GM10266 (cell line): ENCODE data around the gene SEC14L2.
"Not testable (repeated sequence)": the region's sequence is repeated elsewhere in the genome, so short reads cannot be mapped to it uniquely, and the experiment has no call there.

Experiments
- DNase-seq: peaks from one replicate; pipeline ENCODE4 v3.0.0; 2012; ENCODE audit errors: extremely low spot score
- TF ChIP-seq, protein P1 (sequence below): IDR thresholded peaks from 2 replicates; pipeline ENCODE4 v1.5.1; 2012; ENCODE audit warnings: mild to moderate bottlenecking, low read depth; ENCODE audit not compliant: control insufficient read depth, insufficient read depth; ENCODE audit errors: missing control alignments

The SEC14L2 gene

DNA sequence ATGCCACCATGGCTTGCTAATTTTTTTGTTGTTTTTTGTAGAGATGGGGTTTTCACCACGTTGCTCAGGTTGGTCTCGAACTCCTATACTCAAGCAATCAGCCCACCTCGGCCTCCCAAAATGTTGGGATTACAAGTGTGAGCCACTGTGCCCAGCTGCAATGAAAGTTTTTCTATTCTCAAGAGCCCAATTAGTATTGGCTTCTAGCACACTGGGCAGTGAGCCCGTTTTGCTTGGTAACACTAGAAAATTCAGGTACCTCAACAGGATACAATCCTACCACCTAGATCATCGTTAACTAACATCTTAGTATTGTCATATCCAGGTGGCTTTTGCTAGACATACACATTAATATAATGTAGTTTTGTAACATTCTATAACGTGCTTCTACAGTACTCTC, 56.0 kb downstream of the SEC14L2 start:
- DNase-seq = no peak
- TF ChIP-seq, protein P1, sequence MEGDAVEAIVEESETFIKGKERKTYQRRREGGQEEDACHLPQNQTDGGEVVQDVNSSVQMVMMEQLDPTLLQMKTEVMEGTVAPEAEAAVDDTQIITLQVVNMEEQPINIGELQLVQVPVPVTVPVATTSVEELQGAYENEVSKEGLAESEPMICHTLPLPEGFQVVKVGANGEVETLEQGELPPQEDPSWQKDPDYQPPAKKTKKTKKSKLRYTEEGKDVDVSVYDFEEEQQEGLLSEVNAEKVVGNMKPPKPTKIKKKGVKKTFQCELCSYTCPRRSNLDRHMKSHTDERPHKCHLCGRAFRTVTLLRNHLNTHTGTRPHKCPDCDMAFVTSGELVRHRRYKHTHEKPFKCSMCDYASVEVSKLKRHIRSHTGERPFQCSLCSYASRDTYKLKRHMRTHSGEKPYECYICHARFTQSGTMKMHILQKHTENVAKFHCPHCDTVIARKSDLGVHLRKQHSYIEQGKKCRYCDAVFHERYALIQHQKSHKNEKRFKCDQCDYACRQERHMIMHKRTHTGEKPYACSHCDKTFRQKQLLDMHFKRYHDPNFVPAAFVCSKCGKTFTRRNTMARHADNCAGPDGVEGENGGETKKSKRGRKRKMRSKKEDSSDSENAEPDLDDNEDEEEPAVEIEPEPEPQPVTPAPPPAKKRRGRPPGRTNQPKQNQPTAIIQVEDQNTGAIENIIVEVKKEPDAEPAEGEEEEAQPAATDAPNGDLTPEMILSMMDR = no peak

DNA sequence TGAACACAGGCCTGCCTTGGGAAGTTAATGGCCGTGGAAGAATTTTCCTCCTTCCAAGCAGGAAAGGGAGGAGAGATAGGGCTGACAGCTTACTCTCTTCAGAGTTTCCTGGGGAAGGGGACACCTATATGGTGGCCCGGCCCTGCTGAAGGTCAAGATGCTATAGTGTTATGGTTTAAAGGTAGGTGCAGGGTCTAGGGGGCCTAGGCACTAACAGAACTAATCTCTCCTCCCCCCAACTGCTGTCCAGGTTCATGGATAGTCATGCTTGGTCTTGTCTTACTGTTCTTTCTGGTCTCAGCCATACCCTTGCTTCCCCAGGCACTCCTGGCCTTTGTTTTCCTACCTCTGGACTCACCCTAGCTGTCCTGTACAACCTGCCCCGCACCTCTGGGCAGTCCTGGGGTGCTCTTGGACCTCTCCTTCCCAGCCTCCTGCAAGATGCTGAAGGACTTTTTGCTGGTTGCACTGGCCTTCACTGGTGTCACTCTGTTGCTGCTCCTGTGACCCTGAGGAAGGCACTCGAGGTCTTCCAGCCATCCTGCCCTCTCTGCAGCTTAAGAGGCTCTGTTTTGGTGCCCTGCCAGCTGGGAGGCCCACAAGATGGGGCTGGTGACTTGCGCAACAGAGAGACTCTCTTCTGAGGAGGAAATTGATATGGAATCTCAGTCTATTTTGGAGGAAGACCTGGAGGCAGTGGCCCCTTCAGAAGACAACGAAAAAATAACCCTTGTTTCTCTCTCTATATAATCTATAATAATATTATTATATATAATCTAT, 57.1 kb downstream of the SEC14L2 start:
- TF ChIP-seq, protein P1 = no peak

GRCh38 chr22:30455075-30455840, 58.4 kb downstream of the SEC14L2 start:
- TF ChIP-seq, protein P1 = no peak
- DNase-seq = no peak

More for the DNA sequence above, 57.1 kb downstream of the SEC14L2 start:
- no peak for DNase-seq

- DNase-seq = no peak
- TF ChIP-seq, protein P1 = no peak
These were observed 61.2 kb downstream of the SEC14L2 start for GRCh38 chr22:30457981-30458380.

- TF ChIP-seq, protein P1 = no peak
- no peak for DNase-seq
These were observed 62.6 kb downstream of the SEC14L2 start for GRCh38 chr22:30459181-30460052.

GRCh38 chr22:30460147-30460546, 63.3 kb downstream of the SEC14L2 start:
- TF ChIP-seq, protein P1 = no peak
- no peak for DNase-seq

GRCh38 chr22:30460555-30460954, 63.7 kb downstream of the SEC14L2 start:
- not testable (repeated sequence) for DNase-seq
